Activated naive CD4-positive, alpha-beta T cell treated with anti-CD3 and anti-CD28 coated beads for 36 hours (primary cell): ENCODE results near the gene RXRA. TPM values are rescaled to one million over a fixed set of nuclear protein-coding genes. Genes with fewer than 3 reads are reported as not detected.
A peak's percentile ranks its signal among the peaks of the same experiment; 100 is the strongest.

Experiments
- CTCF ChIA-PET: fragments of 350-600 bp; sonication (Branson Sonifier 250); formaldehyde crosslinking; loops from one replicate; lab custom pipeline; 2021; ENCODE audit warnings: antibody characterized with exemption; lab: Charles Lee
- DNase-seq: peaks from one replicate; pipeline ENCODE4 v3.0.0-alpha.2; 2020
- H3K27ac Mint-ChIP-seq: one replicate; pipeline ENCODE4 v1.8.0; 2021; ENCODE audit warnings: mild to moderate bottlenecking, mixed read lengths
- H3K27me3 Mint-ChIP-seq: one replicate; pipeline ENCODE4 v1.8.0; 2021; ENCODE audit warnings: low read depth, mixed read lengths
- H3K36me3 Mint-ChIP-seq: one replicate; pipeline ENCODE4 v1.8.0; 2021; ENCODE audit warnings: low read depth, mixed read lengths
- H3K4me1 Mint-ChIP-seq: one replicate; pipeline ENCODE4 v1.8.0; 2021; ENCODE audit warnings: low read depth, mixed read lengths
- H3K4me3 Mint-ChIP-seq: one replicate; pipeline ENCODE4 v1.8.0; 2021; ENCODE audit warnings: mild to moderate bottlenecking, moderate library complexity, mixed read lengths
- H3K9me3 Mint-ChIP-seq: one replicate; pipeline ENCODE4 v1.8.0; 2021; ENCODE audit warnings: mixed read lengths
- intact Hi-C: fragments of 100-400 bp; cut with micrococcal nuclease; formaldehyde crosslinking; loops from one replicate; pipeline ENCODE4 v1.15.1; 2023
- total RNA-seq, 2 experiments: library from RNA; stranded (reverse); gene quantifications; one replicate each; pipeline ENCODE4 v1.2.3, GENCODE V29; 2021

The RXRA gene
- total RNA-seq, 2 experiments from 2014 or later, result 2.1 to 2.2 TPM

DNA sequence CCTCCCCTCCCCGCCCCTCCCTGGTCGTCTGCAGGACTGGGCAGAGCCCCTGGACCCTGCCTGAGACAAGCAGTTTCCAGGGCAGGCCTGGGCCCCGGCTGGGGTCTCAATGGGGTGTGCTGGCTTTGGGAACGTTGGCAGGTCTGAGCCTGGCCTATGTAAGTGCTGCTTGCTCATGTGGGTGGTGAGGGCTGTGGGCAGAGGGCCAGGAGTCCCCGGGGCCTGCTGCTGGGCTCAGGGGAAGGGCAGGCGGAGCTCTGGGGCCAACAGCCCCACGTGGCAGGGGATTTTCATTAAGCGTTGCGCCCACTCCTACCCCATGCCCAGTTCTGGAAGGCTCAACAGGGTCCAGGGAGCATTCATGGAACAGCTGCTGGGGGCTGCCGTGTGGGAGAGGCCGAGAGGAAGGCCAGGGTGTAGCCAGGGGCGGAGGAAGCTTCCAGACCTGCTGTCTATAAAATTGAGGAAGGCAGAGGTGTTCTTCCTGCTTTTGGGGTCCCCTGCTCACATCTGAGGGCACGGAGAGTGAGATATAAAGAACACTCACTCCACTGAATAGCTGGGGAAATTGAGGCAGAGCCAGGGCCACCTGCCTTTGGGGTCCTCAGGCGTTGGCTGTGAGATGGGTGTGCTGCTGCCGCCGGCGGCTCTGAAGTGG lies 32.5 kb downstream of the RXRA start:
- H3K27ac Mint-ChIP-seq, result no peak overlapping the region
- no peaks in the 10 kb centered on the region for H3K4me1 Mint-ChIP-seq
- H3K9me3 Mint-ChIP-seq, result no peaks in the 10 kb centered on the region
- H3K27me3 Mint-ChIP-seq, result no peaks in the 10 kb centered on the region
- no peak overlapping the region for H3K4me3 Mint-ChIP-seq
- CTCF ChIA-PET, result interaction anchor here (0.6 kb wide), 1 partner anchor 66 kb away, joined by 4 read pairs; no protein-coding TSS in a partner anchor
- intact Hi-C loops, result no loop called here
- no peaks in the 10 kb centered on the region for H3K36me3 Mint-ChIP-seq
- DNase-seq, result no peak

DNA sequence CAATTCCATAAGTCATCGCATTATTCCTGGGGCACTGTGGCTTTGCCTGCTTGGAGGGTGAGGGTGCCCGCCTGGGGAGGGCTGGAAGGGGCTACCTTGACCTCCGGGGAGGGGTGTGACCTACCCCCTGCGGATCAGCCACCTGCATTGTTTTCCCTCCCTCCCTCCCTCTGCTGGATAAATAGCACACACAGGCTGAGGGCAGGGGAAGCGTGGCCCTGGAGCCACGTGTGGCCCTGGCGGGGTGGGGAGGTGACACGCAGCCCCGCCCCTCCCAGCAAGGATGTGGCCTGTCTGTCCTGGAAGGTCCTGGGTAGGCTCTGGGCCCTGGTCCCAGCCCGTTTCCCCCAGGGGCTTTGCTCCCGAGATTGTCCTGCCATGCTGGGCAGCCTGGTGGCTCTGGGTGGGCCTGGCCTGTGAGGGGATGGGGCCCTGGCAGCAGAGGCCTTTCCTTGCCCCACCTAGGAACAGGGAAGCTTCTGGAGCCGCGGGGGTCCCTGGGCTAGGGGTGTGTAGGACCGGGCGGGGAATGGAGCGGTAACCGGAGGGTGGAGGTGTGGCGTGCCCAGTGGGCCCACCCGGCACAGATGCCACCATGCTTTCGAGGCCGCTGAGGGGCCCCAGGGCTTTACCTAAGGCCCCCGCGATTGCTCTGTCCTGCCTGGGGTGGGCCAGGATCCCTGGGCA lies 33.4 kb downstream of the RXRA start:
- H3K27me3 Mint-ChIP-seq, result no peaks in the 10 kb centered on the region
- no peak overlapping the region for H3K27ac Mint-ChIP-seq
- H3K4me1 Mint-ChIP-seq, result no peaks in the 10 kb centered on the region
- CTCF ChIA-PET, result no interaction called here
- no peaks in the 10 kb centered on the region for H3K9me3 Mint-ChIP-seq
- intact Hi-C loops, result no loop called here
- no peaks in the 10 kb centered on the region for H3K36me3 Mint-ChIP-seq
- H3K4me3 Mint-ChIP-seq, result no peak overlapping the region
- DNase-seq, result no peak

DNA sequence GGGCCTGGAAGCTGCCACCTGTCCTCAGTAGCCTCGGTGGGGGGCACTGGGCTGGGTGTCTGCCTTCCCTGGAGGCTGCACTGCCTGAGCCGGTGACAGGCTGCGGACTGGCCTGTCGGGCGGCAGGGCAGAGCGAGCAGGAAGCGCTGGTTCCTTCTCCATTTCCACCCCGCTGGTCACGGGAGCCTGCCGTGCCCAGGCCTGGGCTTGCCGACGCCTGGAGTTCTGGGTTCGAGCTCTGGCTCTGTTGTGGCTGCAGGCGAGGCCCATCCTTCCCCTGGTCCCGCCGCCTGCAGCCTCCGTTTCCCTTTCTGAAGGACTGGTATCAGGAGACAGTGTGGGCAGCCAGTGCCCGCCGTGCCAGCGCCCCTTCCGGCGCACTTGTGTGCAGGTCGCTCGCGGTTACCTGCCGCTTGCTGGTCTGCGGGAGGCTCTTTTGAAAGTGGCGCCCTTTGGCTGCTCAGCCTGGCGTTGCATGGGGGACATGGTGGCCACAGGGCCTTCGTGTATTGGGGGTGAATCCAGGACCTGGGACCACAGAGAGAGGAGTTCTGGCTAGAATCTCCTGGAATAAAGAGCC lies 34.0 kb downstream of the RXRA start:
- H3K4me1 Mint-ChIP-seq, result peaks cover under 1% of the 10 kb centered on the region

DNA sequence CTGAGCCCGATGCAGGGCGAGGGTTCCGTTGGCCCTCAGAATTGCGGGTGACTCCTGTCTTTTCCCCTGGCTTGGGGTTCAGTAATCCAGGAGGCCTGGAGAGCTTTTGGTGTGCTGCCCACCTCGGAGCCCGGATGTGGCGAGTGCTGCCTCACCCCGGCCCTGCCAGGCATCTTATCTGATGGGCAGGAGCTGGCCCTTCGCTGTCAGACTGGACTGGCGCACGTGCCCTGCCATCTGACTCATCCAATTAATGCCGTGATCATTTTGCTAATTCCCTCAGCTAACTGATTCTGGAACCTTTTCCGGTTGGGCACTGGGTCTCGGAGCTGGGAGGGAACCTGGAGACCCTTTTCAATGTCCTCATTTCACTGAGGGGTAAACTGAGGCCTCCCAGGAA lies 34.6 kb downstream of the RXRA start:
- H3K36me3 Mint-ChIP-seq, result no peaks in the 10 kb centered on the region
- H3K27me3 Mint-ChIP-seq, result no peaks in the 10 kb centered on the region
- H3K9me3 Mint-ChIP-seq, result no peaks in the 10 kb centered on the region
- intact Hi-C loops, result no loop called here
- H3K4me3 Mint-ChIP-seq, result no peak overlapping the region
- H3K27ac Mint-ChIP-seq, result no peak overlapping the region
- peaks cover 3% of the 10 kb centered on the region for H3K4me1 Mint-ChIP-seq
- no peak for DNase-seq
- CTCF ChIA-PET, result no interaction called here

More for the DNA sequence above, 34.0 kb downstream of the RXRA start:
- intact Hi-C loops, result no loop called here
- H3K9me3 Mint-ChIP-seq, result no peaks in the 10 kb centered on the region
- H3K36me3 Mint-ChIP-seq, result no peaks in the 10 kb centered on the region
- CTCF ChIA-PET, result no interaction called here
- no peaks in the 10 kb centered on the region for H3K27me3 Mint-ChIP-seq
- H3K4me3 Mint-ChIP-seq, result no peak overlapping the region
- no peak for DNase-seq
- H3K27ac Mint-ChIP-seq, result no peak overlapping the region

DNA sequence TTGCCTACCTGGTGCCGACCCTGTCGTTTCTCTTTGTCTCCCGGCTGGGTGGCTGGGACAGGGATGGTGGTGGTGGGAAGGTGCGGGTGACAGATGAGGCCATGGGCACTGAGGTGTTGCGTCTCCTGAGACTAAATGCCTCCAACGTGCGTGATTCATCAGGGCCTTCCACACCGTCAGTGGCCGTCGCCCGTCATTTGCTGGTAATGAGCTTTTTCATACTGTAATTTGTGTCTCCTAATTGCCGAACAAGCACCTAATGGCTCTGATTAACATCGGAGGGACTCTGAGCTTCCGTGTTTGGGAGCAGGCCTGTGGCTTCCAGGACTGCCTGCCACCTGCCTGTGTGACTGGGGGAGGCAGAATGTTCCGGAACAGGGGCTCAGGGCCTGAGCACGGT lies 35.2 kb downstream of the RXRA start:
- intact Hi-C loops, result no loop called here
- H3K36me3 Mint-ChIP-seq, result no peaks in the 10 kb centered on the region

DNA sequence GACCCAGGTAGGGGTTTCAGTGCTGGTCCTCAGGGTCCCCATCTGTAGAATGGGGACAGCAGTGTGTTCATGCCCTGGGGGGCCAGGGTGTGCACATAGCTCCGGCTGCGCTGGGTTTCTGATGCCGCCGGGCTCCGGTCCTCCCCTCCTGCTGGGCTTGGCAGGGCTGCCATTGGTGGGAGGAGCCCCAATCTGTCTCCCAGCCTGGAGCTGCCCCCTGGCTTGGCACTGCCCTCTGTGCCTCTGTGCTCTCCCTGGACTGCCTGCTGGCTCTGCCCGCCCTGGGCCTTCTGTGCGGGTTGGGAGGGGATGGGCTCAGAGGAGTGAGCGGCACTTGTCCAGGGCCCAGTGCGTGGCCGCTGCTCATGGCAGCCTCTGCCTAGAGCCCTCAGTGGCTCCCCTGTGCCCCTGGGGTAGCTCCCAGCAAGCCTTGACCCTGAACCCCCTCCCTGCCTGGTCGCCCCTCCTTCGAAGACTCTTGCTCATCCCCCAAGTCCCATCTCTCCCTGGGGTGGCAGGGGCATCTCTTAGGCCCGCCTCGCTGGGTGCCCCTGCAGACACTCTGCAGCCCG lies 35.7 kb downstream of the RXRA start:
- no peak overlapping the region for H3K27ac Mint-ChIP-seq
- DNase-seq, result no peak
- H3K4me3 Mint-ChIP-seq, result no peak overlapping the region
- intact Hi-C loops, result no loop called here
- no peaks in the 10 kb centered on the region for H3K27me3 Mint-ChIP-seq
- CTCF ChIA-PET, result interaction anchor here (3.6 kb wide), 1 partner anchor 81 kb away, joined by 29 read pairs; no protein-coding TSS in a partner anchor
- no peaks in the 10 kb centered on the region for H3K36me3 Mint-ChIP-seq
- H3K4me1 Mint-ChIP-seq, result peaks cover 3% of the 10 kb centered on the region
- H3K9me3 Mint-ChIP-seq, result no peaks in the 10 kb centered on the region

More for the DNA sequence above, 35.2 kb downstream of the RXRA start:
- H3K4me1 Mint-ChIP-seq, result peaks cover 3% of the 10 kb centered on the region
- no peak overlapping the region for H3K27ac Mint-ChIP-seq
- CTCF ChIA-PET, result no interaction called here
- H3K27me3 Mint-ChIP-seq, result no peaks in the 10 kb centered on the region
- DNase-seq, result no peak
- H3K4me3 Mint-ChIP-seq, result no peak overlapping the region
- no peaks in the 10 kb centered on the region for H3K9me3 Mint-ChIP-seq

DNA sequence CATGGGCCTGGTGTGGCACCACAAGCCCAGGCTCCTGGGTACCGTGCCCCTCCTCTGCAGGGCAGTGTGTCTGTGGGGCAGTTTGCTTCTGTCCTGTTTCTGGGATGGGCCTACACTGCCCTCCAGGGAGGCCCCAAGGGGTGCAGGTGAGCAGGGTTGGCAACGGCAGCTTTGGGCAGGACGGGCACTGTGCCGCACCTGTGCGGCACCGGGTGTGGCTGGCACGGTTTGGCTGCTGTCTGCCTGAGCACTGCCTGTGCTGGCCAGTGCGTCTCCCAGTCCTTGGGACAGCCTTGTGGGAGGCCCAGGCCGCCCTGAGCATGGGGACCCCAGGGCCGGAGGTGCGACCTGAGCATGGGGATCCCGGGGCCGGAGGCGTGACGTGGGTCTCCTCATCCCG lies 37.2 kb downstream of the RXRA start:
- no peaks in the 10 kb centered on the region for H3K36me3 Mint-ChIP-seq
- CTCF ChIA-PET, result interaction anchor here (1.0 to 3.6 kb wide), 2 partner anchors 15 to 79 kb away, joined by 3 to 29 read pairs; no protein-coding TSS in a partner anchor
- H3K9me3 Mint-ChIP-seq, result no peaks in the 10 kb centered on the region
- peaks cover 5% of the 10 kb centered on the region for H3K4me1 Mint-ChIP-seq
- intact Hi-C loops, result no loop called here
- no peaks in the 10 kb centered on the region for H3K27me3 Mint-ChIP-seq
- no peak overlapping the region for H3K4me3 Mint-ChIP-seq
- DNase-seq, result no peak
- H3K27ac Mint-ChIP-seq, result no peak overlapping the region

DNA sequence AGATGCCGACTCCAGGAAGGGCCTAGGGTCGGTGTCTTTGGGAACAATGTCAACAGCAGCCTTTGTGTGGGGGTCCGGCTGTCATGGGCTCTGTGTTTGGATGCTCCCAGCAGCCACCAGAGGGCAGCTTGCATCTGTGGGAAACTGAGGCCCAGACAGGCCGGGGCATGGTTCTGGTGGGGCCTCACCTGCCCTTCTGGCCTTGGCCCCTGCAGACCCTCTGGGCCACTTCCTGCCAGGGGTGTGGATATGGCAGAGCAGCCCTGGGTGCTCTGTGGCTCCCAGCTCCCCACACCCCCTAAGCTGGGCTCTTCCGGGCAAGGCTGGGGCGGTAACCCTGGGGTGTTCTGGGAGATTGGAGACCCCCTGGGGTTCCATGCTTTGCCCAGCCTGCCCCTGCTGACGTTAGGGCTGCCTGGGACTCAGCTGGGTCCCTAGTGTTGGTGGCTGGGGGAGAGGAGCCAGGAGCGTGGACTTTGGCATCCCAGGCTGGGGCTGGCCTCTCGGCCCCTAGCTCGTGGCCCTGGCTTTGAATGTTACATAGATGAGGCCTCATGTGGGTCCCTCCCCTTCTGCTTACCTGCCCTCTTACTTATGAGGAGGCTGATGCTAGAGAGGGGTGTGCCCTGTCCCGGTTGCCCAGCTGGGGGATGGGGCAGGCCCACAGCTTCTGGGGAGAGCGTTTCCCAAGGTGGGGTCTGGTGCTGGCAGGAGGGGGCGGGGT lies 38.3 kb downstream of the RXRA start:
- peak; percentile 45 for DNase-seq
- H3K36me3 Mint-ChIP-seq, result no peaks in the 10 kb centered on the region
- H3K9me3 Mint-ChIP-seq, result no peaks in the 10 kb centered on the region
- H3K4me3 Mint-ChIP-seq, result no peak overlapping the region
- no peak overlapping the region for H3K27ac Mint-ChIP-seq
- intact Hi-C loops, result loop anchor here (1.0 kb wide), 1 partner anchor 79 kb away; no protein-coding TSS in a partner anchor
- peaks cover 5% of the 10 kb centered on the region for H3K4me1 Mint-ChIP-seq
- no peaks in the 10 kb centered on the region for H3K27me3 Mint-ChIP-seq
- CTCF ChIA-PET, result interaction anchor here (0.9 to 3.6 kb wide), 2 partner anchors 26 to 78 kb away, joined by 4 to 29 read pairs; no protein-coding TSS in a partner anchor

DNA sequence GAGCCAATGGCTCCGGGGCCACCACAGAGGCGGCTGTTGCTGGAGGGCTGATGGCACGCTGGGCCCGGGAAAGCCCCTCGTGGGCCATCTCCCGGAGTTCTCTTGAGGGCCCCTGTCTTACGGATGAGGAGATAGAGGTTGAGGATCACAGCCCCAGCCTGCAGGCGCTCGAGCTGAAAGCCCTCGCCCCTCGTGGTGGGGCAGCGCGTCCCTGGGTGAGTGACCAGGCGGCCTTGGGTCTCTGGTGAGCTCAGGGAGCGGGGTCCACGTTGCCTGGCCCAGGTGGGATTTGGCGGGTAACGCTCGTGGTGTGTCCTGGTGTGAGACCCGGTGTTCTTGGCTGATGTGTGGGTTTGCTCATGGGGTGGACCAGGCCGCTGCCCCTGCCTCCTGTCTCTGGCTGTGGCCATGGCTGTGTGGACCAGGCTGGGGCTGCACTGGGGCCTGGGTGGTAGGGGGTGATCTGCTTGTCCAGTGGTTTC lies 38.9 kb downstream of the RXRA start:
- H3K27me3 Mint-ChIP-seq, result no peaks in the 10 kb centered on the region
- peaks cover 5% of the 10 kb centered on the region for H3K4me1 Mint-ChIP-seq
- intact Hi-C loops, result no loop called here
- no peaks in the 10 kb centered on the region for H3K36me3 Mint-ChIP-seq
- no peak overlapping the region for H3K4me3 Mint-ChIP-seq
- H3K27ac Mint-ChIP-seq, result no peak overlapping the region
- no peaks in the 10 kb centered on the region for H3K9me3 Mint-ChIP-seq
- CTCF ChIA-PET, result interaction anchor here (0.9 to 3.6 kb wide), 2 partner anchors 26 to 77 kb away, joined by 4 to 29 read pairs; no protein-coding TSS in a partner anchor
- DNase-seq, result no peak

DNA sequence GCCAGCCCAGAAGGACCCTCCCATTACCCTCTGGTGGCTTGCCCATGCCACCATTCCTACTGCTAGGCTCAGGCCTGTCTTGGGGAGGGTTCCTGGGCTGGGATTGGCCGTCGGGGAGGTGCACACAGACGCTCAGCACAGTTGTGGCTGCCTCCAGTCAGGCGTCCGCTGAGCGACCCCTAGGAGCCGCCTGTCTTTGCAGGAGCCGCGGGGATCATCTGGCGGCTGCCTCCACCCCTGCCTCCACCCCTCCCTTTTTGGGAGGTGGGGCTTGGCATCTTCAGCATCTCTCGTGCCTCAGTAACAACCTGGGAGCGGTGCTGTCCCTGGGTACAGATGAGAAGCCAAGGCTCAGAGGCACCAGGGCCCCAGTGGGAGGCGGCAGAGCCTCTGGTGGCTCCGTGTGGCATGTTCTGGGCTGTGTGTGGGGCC lies 39.6 kb downstream of the RXRA start:
- Mint-ChIP-seq H3K27me3 (no peaks in the 10 kb centered on the region), H3K4me1 (peaks cover 5% of the 10 kb centered on the region), H3K36me3 (no peaks in the 10 kb centered on the region), H3K4me3 (no peak overlapping the region), H3K9me3 (no peaks in the 10 kb centered on the region), H3K27ac (no peak overlapping the region)
- peak; percentile 24 for DNase-seq
- CTCF ChIA-PET, result interaction anchor here (1.1 to 3.6 kb wide), 2 partner anchors 17 to 77 kb away, joined by 4 to 29 read pairs; no protein-coding TSS in a partner anchor
- intact Hi-C loops, result no loop called here

DNA sequence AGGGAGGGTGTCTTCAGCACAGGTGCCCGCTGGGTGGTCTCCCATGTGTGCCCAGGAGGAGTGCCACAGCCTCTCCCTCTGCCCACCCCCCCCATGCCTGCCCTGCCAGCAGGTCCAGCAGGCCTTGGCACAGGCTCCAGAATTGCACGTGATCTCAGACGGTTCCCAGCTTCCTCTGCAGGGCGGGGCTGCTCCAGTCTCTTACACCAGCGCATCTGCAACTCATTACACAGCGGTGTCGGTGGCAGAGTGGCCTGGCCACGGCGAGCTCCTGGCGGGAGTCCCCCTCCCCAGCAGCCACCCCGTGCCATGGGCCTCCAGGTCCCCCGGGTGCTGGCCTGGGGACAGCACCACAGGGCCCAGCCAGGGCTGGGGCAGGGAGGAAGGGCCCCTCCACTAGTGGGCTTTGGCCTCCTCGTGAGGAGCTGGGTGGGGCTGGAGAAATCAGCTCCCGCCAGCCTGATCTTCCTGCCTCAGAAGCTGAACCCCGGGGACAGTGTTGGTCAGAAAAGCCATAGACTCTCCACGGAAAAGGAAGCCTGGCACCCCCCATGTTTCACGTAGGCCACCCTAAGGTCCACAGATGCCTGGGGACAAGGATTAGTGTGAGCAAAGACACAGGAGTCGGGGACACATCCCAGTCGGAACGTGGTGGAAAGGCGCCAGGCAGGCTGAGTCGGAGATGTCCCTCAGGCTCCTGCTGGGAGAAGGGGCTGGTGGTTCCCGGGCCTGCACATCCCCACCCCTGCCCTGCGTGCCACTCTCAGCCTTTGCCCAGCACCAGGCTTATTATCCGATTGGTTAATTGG lies 40.2 kb downstream of the RXRA start:
- no peak overlapping the region for H3K27ac Mint-ChIP-seq
- no peaks in the 10 kb centered on the region for H3K36me3 Mint-ChIP-seq
- no peaks in the 10 kb centered on the region for H3K27me3 Mint-ChIP-seq
- H3K4me3 Mint-ChIP-seq, result no peak overlapping the region
- no peaks in the 10 kb centered on the region for H3K9me3 Mint-ChIP-seq
- CTCF ChIA-PET, result interaction anchor here (1.1 kb wide), 1 partner anchor 16 kb away, joined by 4 read pairs; no protein-coding TSS in a partner anchor
- H3K4me1 Mint-ChIP-seq, result peaks cover 5% of the 10 kb centered on the region
- intact Hi-C loops, result no loop called here
- peak; percentile 15 for DNase-seq
